OCI-LY3 (cell line): Measurements from ENCODE around the gene FRMD4B.

Experiments
- EZH2phosphoT487 ChIP-seq: fragments of 200-600 bp; shearing (Covaris generic); IDR thresholded peaks from 2 replicates; pipeline ENCODE4 v1.6.1; 2018; ENCODE audit warnings: antibody characterized with exemption, mixed run types, low read depth
- TF ChIP-seq, protein P1 (sequence below): fragments of 200-600, 300-600 bp; sonication (generic); IDR thresholded peaks from 2 replicates; pipeline ENCODE4 v1.5.1; 2014; ENCODE audit warnings: antibody characterized with exemption, low read length, low read depth

DNA sequence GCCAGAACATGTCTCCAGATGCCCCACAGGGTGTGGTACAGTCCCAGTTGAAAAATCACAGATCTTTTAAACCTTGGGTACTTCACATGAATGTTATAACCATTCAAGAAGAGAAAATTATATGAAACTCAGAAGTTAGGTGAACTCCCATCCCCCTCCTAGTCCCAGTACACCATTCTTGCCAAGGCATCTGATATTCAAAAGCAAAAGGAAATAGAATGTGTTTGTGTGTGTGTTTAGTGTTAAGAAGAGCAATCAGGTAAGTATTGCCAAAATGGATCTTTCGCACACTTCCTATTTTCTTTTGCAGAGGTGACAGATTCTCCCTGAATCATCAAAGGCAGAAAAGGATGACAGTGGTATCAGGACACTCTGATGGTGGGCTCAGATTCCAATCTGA is 219.4 kb downstream of the FRMD4B start:
- TF ChIP-seq, protein P1, sequence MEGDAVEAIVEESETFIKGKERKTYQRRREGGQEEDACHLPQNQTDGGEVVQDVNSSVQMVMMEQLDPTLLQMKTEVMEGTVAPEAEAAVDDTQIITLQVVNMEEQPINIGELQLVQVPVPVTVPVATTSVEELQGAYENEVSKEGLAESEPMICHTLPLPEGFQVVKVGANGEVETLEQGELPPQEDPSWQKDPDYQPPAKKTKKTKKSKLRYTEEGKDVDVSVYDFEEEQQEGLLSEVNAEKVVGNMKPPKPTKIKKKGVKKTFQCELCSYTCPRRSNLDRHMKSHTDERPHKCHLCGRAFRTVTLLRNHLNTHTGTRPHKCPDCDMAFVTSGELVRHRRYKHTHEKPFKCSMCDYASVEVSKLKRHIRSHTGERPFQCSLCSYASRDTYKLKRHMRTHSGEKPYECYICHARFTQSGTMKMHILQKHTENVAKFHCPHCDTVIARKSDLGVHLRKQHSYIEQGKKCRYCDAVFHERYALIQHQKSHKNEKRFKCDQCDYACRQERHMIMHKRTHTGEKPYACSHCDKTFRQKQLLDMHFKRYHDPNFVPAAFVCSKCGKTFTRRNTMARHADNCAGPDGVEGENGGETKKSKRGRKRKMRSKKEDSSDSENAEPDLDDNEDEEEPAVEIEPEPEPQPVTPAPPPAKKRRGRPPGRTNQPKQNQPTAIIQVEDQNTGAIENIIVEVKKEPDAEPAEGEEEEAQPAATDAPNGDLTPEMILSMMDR: no peak
- TF ChIP-seq EZH2phosphoT487: no peak
